Measurements from ENCODE around the gene CREBBP. TPM values are rescaled to one million over a fixed set of nuclear protein-coding genes. Genes with fewer than 3 reads are reported as not detected.

Gene CREBBP
- total and polyA plus RNA-seq, 9 of the 15 experiments (the other 6 are each of a cell fraction or from before 2014, with no cell fraction given) = 0.70 to 24.8 (median 5.6) TPM

- ChIA-PET CTCF (ENCODE audit: low intra/inter-chr PET ratio) (no interaction called here), POLR2A (no interaction called here)
- Histone ChIP-seq H3K27ac (ENCODE audit: extremely low read depth, low read depth, low read length) (no peak overlapping the region), H3K9me1 (ENCODE audit: control insufficient read depth, insufficient read depth, low read length) (no peaks in the 10 kb centered on the region), H3K27me3 (ENCODE audit: control insufficient read depth in 2 of 2, insufficient read depth in 2 of 2, low read length in 2 of 2) (no peaks in the 10 kb centered on the region), H3K4me3 (no peak overlapping the region), H3K9me3 (replicated peaks; ENCODE audit: control insufficient read depth, insufficient read depth, low read depth, low read length) (no peaks in the 10 kb centered on the region), H3K9ac (ENCODE audit: insufficient read depth in 1 of 2, low read depth in 2 of 2, low read length in 2 of 2) (no peak overlapping the region), H3K4me1 (replicated peaks in 1 of 2; ENCODE audit: control insufficient read depth in 2 of 2, insufficient read depth in 2 of 2, low read length in 2 of 2) (peaks cover 0 to 18% of the 10 kb centered on the region in 2 experiments), H2AFZ (ENCODE audit: low read depth, low read length) (no peak overlapping the region), H3K4me2 (ENCODE audit: insufficient read depth, low read length) (no peak overlapping the region), H4K20me1 (replicated peaks; ENCODE audit: control insufficient read depth, insufficient read depth, low read length) (peaks cover 5% of the 10 kb centered on the region; the same call in 1 of the 2 replicates), H3K79me2 (ENCODE audit: control insufficient read depth, insufficient read depth, low read length) (peaks cover 50% of the 10 kb centered on the region), H3K36me3 (ENCODE audit: control insufficient read depth, insufficient read depth, low read length) (peaks cover 2% of the 10 kb centered on the region; the same call in 1 of the 3 replicates)
- peak; percentile 35 for FAIRE-seq
- intact Hi-C loops (cut with micrococcal nuclease) (no loop called here), in situ Hi-C loops (cut with MboI) (no loop called here)
- DNase-seq (ENCODE audit: extremely low read depth in 1 of 4, low spot score in 3 of 4) = peak; percentile 24 to 45 (median 29)
- peak; percentile 75 for ATAC-seq
- no peak for TF ChIP-seq ZNF398 (CRISPR knock-in tag; IDR thresholded peaks at IDR 0.05)
- TF ChIP-seq CTBP1 (IDR thresholded peaks at IDR 0.05; ENCODE audit: borderline replicate concordance) = peak; percentile 36; the same call in 1 of the 2 replicates
- no peak for TF ChIP-seq ZBTB5 (IDR thresholded peaks at IDR 0.05)
- no peak for TF ChIP-seq MCM2 (IDR thresholded peaks at IDR 0.05; ENCODE audit: low read depth)
- no TSS peak for BruUV-seq (replicated peaks)
- WGBS (ENCODE audit: insufficient coverage, low coverage, missing lambda C conversion rate) = 34% methylated on average over 10 of the region's 10 CpGs
Observed at GRCh38 chr16:3797904-3798811, 82.4 kb downstream of the CREBBP start.

Measured in K562 (cell line).